Measurements from ENCODE around the gene HOXD8. TPM values are rescaled to one million over a fixed set of nuclear protein-coding genes. Genes with fewer than 3 reads are reported as not detected.

Gene HOXD8
- total RNA-seq, 1 experiment from 2014 or later: not detected

- no peaks in the 10 kb centered on the region for H3K4me1 Mint-ChIP-seq (ENCODE audit: insufficient read depth, unreplicated experiment)
- intact Hi-C loops (cut with micrococcal nuclease): no loop called here
- H3K4me3 Mint-ChIP-seq (ENCODE audit: unreplicated experiment): no peak overlapping the region
- ChIA-PET CTCF (no interaction called here), POLR2A (interaction anchor here (0.6 to 0.7 kb wide), 3 partner anchors 9 to 495 kb away, joined by 3 read pairs; no protein-coding TSS in a partner anchor)
- no peak for TF ChIP-seq CTCF (IDR thresholded peaks at IDR 0.05; ENCODE audit: unreplicated experiment)
- no peaks in the 10 kb centered on the region for H3K9me3 Mint-ChIP-seq (ENCODE audit: unreplicated experiment)
- H3K27me3 Mint-ChIP-seq (ENCODE audit: insufficient read depth, unreplicated experiment): no peaks in the 10 kb centered on the region
- no peak overlapping the region for H3K27ac Mint-ChIP-seq (ENCODE audit: low read depth, unreplicated experiment)
- DNase-seq (ENCODE audit: unreplicated experiment): no peak
- peaks cover 5% of the 10 kb centered on the region for H3K36me3 Mint-ChIP-seq (ENCODE audit: insufficient read depth, unreplicated experiment)
- no TSS peak for BruUV-seq (replicated peaks)
Observed at GRCh38 chr2:176157499-176158185, 28.1 kb downstream of the HOXD8 start.

GRCh38 chr2:176158186-176158591, 28.7 kb downstream of the HOXD8 start:
- Mint-ChIP-seq H3K27me3 (ENCODE audit: insufficient read depth, unreplicated experiment) (no peaks in the 10 kb centered on the region), H3K4me1 (ENCODE audit: insufficient read depth, unreplicated experiment) (no peaks in the 10 kb centered on the region), H3K9me3 (ENCODE audit: unreplicated experiment) (no peaks in the 10 kb centered on the region), H3K4me3 (ENCODE audit: unreplicated experiment) (no peak overlapping the region), H3K36me3 (ENCODE audit: insufficient read depth, unreplicated experiment) (peaks cover 5% of the 10 kb centered on the region), H3K27ac (ENCODE audit: low read depth, unreplicated experiment) (no peak overlapping the region)
- CTCF ChIA-PET: no interaction called here
- BruUV-seq (replicated peaks): no TSS peak
- no peak for DNase-seq (ENCODE audit: unreplicated experiment)
- POLR2A ChIA-PET: interaction anchor here (0.6 to 0.7 kb wide), 2 partner anchors 8 to 495 kb away, joined by 3 read pairs; no protein-coding TSS in a partner anchor
- no peak for TF ChIP-seq CTCF (IDR thresholded peaks at IDR 0.05; ENCODE audit: unreplicated experiment)
- intact Hi-C loops (cut with micrococcal nuclease): no loop called here

GRCh38 chr2:176158855-176159662, 29.6 kb downstream of the HOXD8 start:
- no TSS peak for BruUV-seq (replicated peaks)
- H3K36me3 Mint-ChIP-seq (ENCODE audit: insufficient read depth, unreplicated experiment): peaks cover 5% of the 10 kb centered on the region
- ChIA-PET CTCF (interaction anchor here (0.6 kb wide), 1 partner anchor 399 kb away, joined by 3 read pairs; no protein-coding TSS in a partner anchor), POLR2A (no interaction called here)
- H3K27ac Mint-ChIP-seq (ENCODE audit: low read depth, unreplicated experiment): no peak overlapping the region
- no peak for TF ChIP-seq CTCF (IDR thresholded peaks at IDR 0.05; ENCODE audit: unreplicated experiment)
- peaks cover 3% of the 10 kb centered on the region for H3K9me3 Mint-ChIP-seq (ENCODE audit: unreplicated experiment)
- H3K4me3 Mint-ChIP-seq (ENCODE audit: unreplicated experiment): no peak overlapping the region
- DNase-seq (ENCODE audit: unreplicated experiment): no peak
- H3K27me3 Mint-ChIP-seq (ENCODE audit: insufficient read depth, unreplicated experiment): no peaks in the 10 kb centered on the region
- H3K4me1 Mint-ChIP-seq (ENCODE audit: insufficient read depth, unreplicated experiment): no peaks in the 10 kb centered on the region
- intact Hi-C loops (cut with micrococcal nuclease): no loop called here

GRCh38 chr2:176159663-176160250, 30.3 kb downstream of the HOXD8 start:
- no TSS peak for BruUV-seq (replicated peaks)
- Mint-ChIP-seq H3K27ac (ENCODE audit: low read depth, unreplicated experiment) (no peak overlapping the region), H3K27me3 (ENCODE audit: insufficient read depth, unreplicated experiment) (no peaks in the 10 kb centered on the region), H3K4me1 (ENCODE audit: insufficient read depth, unreplicated experiment) (no peaks in the 10 kb centered on the region), H3K4me3 (ENCODE audit: unreplicated experiment) (no peak overlapping the region), H3K36me3 (ENCODE audit: insufficient read depth, unreplicated experiment) (peaks cover 5% of the 10 kb centered on the region), H3K9me3 (ENCODE audit: unreplicated experiment) (peaks cover 8% of the 10 kb centered on the region)
- CTCF ChIA-PET: interaction anchor here (0.6 kb wide), 1 partner anchor 399 kb away, joined by 3 read pairs; no protein-coding TSS in a partner anchor
- no peak for DNase-seq (ENCODE audit: unreplicated experiment)
- no peak for TF ChIP-seq CTCF (IDR thresholded peaks at IDR 0.05; ENCODE audit: unreplicated experiment)
- intact Hi-C loops (cut with micrococcal nuclease): no loop called here
- POLR2A ChIA-PET: interaction anchor here (0.7 kb wide), 1 partner anchor 297 kb away, joined by 3 read pairs; no protein-coding TSS in a partner anchor

Data from MCF 10A (cell line).